Caco-2 (cell line): Measurements from ENCODE around the gene LY6G5C. TPM values are rescaled to one million over a fixed set of nuclear protein-coding genes. Genes with fewer than 3 reads are reported as not detected.
A peak's percentile ranks its signal among the peaks of the same experiment; 100 is the strongest.

Experiments used
- BruUV-seq: library from RNA; stranded (reverse); fragments of 400-500 nt; replicated peaks from 2 replicates; lab custom pipeline; 2021; lab: Mats Ljungman, UMichigan
- CTCF ChIA-PET: fragments of 300-600 bp; sonication (Branson Sonifier 250); formaldehyde crosslinking; loops from one replicate; lab custom pipeline; 2022; ENCODE audit warnings: antibody characterized with exemption; lab: Charles Lee
- POLR2A ChIA-PET: fragments of 300-600 bp; sonication (Branson Sonifier 250); formaldehyde crosslinking; loops from one replicate; lab custom pipeline; 2022; ENCODE audit warnings: antibody characterized with exemption; lab: Charles Lee
- DNase-seq, 2 experiments: peaks; one replicate each; pipeline versions ENCODE4 v3.0.0 to v3.0.0-alpha.2; 2020 to 2022
- H3K27me3 ChIP-seq: replicated peaks from 2 replicates; pipeline ENCODE4 v1.6.0; 2011; ENCODE audit warnings: low read length; ENCODE audit not compliant: control insufficient read depth, insufficient read depth
- H3K36me3 ChIP-seq: 2 replicates; pipeline ENCODE4 v1.5.1; 2011; ENCODE audit warnings: low read length; ENCODE audit not compliant: control insufficient read depth, insufficient read depth
- H3K4me1 ChIP-seq: fragments of 250-450 bp; sonication (Bioruptor Pico); 2 replicates; pipeline ENCODE4 v1.5.1; 2020; ENCODE audit warnings: mild to moderate bottlenecking
- H3K4me3 ChIP-seq: 2 replicates; pipeline ENCODE4 v1.5.1; 2011; ENCODE audit warnings: low read depth, mild to moderate bottlenecking, control low read depth, low read length
- H3K9me3 ChIP-seq: fragments of 250-450 bp; sonication (Bioruptor Pico); 2 replicates; pipeline ENCODE4 v1.5.1; 2020; ENCODE audit warnings: mild to moderate bottlenecking, moderate library complexity
- H3K27ac Mint-ChIP-seq: one replicate; pipeline ENCODE4 v1.8.0; 2022; ENCODE audit warnings: mixed read lengths; ENCODE audit not compliant: unreplicated experiment
- H3K27me3 Mint-ChIP-seq: one replicate; pipeline ENCODE4 v1.8.0; 2022; ENCODE audit warnings: mixed read lengths; ENCODE audit not compliant: insufficient read depth, unreplicated experiment
- H3K36me3 Mint-ChIP-seq: one replicate; pipeline ENCODE4 v1.8.0; 2022; ENCODE audit warnings: mild to moderate bottlenecking, mixed read lengths; ENCODE audit not compliant: insufficient read depth, unreplicated experiment
- H3K4me1 Mint-ChIP-seq: one replicate; pipeline ENCODE4 v1.8.0; 2022; ENCODE audit warnings: low read depth, mixed read lengths; ENCODE audit not compliant: unreplicated experiment
- H3K4me3 Mint-ChIP-seq: one replicate; pipeline ENCODE4 v1.8.0; 2022; ENCODE audit warnings: mild to moderate bottlenecking, moderate library complexity, mixed read lengths; ENCODE audit not compliant: unreplicated experiment
- H3K9me3 Mint-ChIP-seq: one replicate; pipeline ENCODE4 v1.8.0; 2022; ENCODE audit warnings: mixed read lengths; ENCODE audit not compliant: unreplicated experiment
- CTCF ChIP-seq, 2 experiments: fragments of 200-600 bp in 1 of 2; IDR thresholded peaks; 1 replicate in 1 of 2; 2 replicates in 1 of 2; pipeline versions ENCODE4 v1.5.1 to v1.8.0; 2011 to 2022; ENCODE audit warnings: antibody characterized with exemption in 1 of 2, control low read depth in 1 of 2, inconsistent platforms in 1 of 2, low read depth in 1 of 2, low read length in 1 of 2, mild to moderate bottlenecking in 1 of 2, moderate library complexity in 1 of 2; ENCODE audit not compliant: insufficient read depth in 1 of 2, severe bottlenecking in 1 of 2, unreplicated experiment in 1 of 2
- intact Hi-C: fragments of 100-400 bp; cut with micrococcal nuclease; formaldehyde crosslinking; loops from one replicate; pipeline ENCODE4 v1.10.0; 2022; ENCODE audit not compliant: unreplicated experiment
- total RNA-seq: library from RNA; stranded (reverse); gene quantifications from 2 replicates; pipeline ENCODE4 v1.2.3, GENCODE V29; 2022

Gene LY6G5C
- total RNA-seq, 1 experiment from 2014 or later, result 2.9 TPM

- Mint-ChIP-seq H3K36me3 (peaks cover 62% of the 10 kb centered on the region), H3K4me3 (no peak overlapping the region), H3K9me3 (no peaks in the 10 kb centered on the region), H3K27me3 (no peaks in the 10 kb centered on the region), H3K27ac (peak overlapping the region; percentile 2), H3K4me1 (peaks cover 34% of the 10 kb centered on the region)
- Histone ChIP-seq H3K36me3 (peaks cover 9% of the 10 kb centered on the region), H3K4me3 (no peak overlapping the region), H3K9me3 (no peaks in the 10 kb centered on the region), H3K4me1 (peaks cover 37% of the 10 kb centered on the region), H3K27me3 (no peaks in the 10 kb centered on the region)
- no peak for TF ChIP-seq CTCF (IDR thresholded peaks at IDR 0.05; ENCODE audit: insufficient read depth in 1 of 2, low read depth in 1 of 2, low read length in 1 of 2, severe bottlenecking in 1 of 2, unreplicated experiment in 1 of 2)
- no TSS peak for BruUV-seq
- POLR2A ChIA-PET, result interaction anchor here (1.5 to 1.9 kb wide), 2 partner anchors 123 to 135 kb away, joined by 3 to 4 read pairs; partner anchors contain the start of genes HSPA1A, HSPA1B and HSPA1L
- CTCF ChIA-PET, result interaction anchor here (0.7 kb wide), 1 partner anchor 99 kb away, joined by 3 read pairs; no protein-coding TSS in a partner anchor
- DNase-seq, result no peak
- intact Hi-C loops, result no loop called here
These were observed 11.5 kb upstream of the LY6G5C start for GRCh38 chr6:31692353-31692752.

- Histone ChIP-seq H3K36me3 (peaks cover 6% of the 10 kb centered on the region), H3K4me3 (no peak overlapping the region), H3K9me3 (no peaks in the 10 kb centered on the region), H3K27me3 (no peaks in the 10 kb centered on the region), H3K4me1 (peaks cover 34% of the 10 kb centered on the region)
- CTCF ChIA-PET, result interaction anchor here (0.6 kb wide), 1 partner anchor 9 kb away, joined by 3 read pairs; no protein-coding TSS in a partner anchor
- peaks cover 58% of the 10 kb centered on the region for H3K36me3 Mint-ChIP-seq
- peak overlapping the region; percentile 74 for H3K4me3 Mint-ChIP-seq
- POLR2A ChIA-PET, result interaction anchor here (1.1 to 2.0 kb wide), 5 partner anchors 11 to 136 kb away, joined by 3 to 9 read pairs (median 4); partner anchors contain the start of genes ABHD16A, C6orf47, HSPA1A and HSPA1B
- H3K27me3 Mint-ChIP-seq, result no peaks in the 10 kb centered on the region
- TF ChIP-seq CTCF (IDR thresholded peaks at IDR 0.05; ENCODE audit: insufficient read depth in 1 of 2, low read depth in 1 of 2, low read length in 1 of 2, severe bottlenecking in 1 of 2, unreplicated experiment in 1 of 2), result no peak
- H3K4me1 Mint-ChIP-seq, result peaks cover 27% of the 10 kb centered on the region
- DNase-seq, result no peak
- H3K9me3 Mint-ChIP-seq, result no peaks in the 10 kb centered on the region
- BruUV-seq, result no TSS peak
- intact Hi-C loops, result no loop called here
- H3K27ac Mint-ChIP-seq, result peak overlapping the region; percentile 94
These were observed 10.8 kb upstream of the LY6G5C start for GRCh38 chr6:31691564-31692108.

- peaks cover 34% of the 10 kb centered on the region for H3K4me1 ChIP-seq
- no peak overlapping the region for H3K4me3 ChIP-seq
- Mint-ChIP-seq H3K27me3 (no peaks in the 10 kb centered on the region), H3K9me3 (no peaks in the 10 kb centered on the region), H3K27ac (peak overlapping the region; percentile 94), H3K36me3 (peaks cover 57% of the 10 kb centered on the region), H3K4me3 (peak overlapping the region; percentile 74), H3K4me1 (peaks cover 23% of the 10 kb centered on the region)
- no peaks in the 10 kb centered on the region for H3K27me3 ChIP-seq
- peaks cover 6% of the 10 kb centered on the region for H3K36me3 ChIP-seq
- DNase-seq, result no peak
- intact Hi-C loops, result no loop called here
- no peak for TF ChIP-seq CTCF (IDR thresholded peaks at IDR 0.05; ENCODE audit: insufficient read depth in 1 of 2, low read depth in 1 of 2, low read length in 1 of 2, severe bottlenecking in 1 of 2, unreplicated experiment in 1 of 2)
- BruUV-seq, result no TSS peak
- POLR2A ChIA-PET, result interaction anchor here (0.6 to 2.0 kb wide), 10 partner anchors 11 to 230 kb away, joined by 3 to 9 read pairs (median 4); partner anchors contain the start of genes ABHD16A, C6orf47, DDAH2 and HSPA1A
- no peaks in the 10 kb centered on the region for H3K9me3 ChIP-seq
- CTCF ChIA-PET, result interaction anchor here (0.6 to 1.3 kb wide), 4 partner anchors 9 to 124 kb away, joined by 3 to 4 read pairs (median 4); partner anchors contain the start of genes HSPA1A, HSPA1L and LY6G5C
These were observed 10.2 kb upstream of the LY6G5C start for GRCh38 chr6:31691078-31691463.
